Stimulated activated CD4-positive, alpha-beta T cell treated with anti-CD3 and anti-CD28 coated beads, Interleukin-4, amount 100 ng/mL, for 1 hour (primary cell): ENCODE measurements around the gene RNF183.
A peak's percentile ranks its signal among the peaks of the same experiment; 100 is the strongest.

Experiments
- DNase-seq: peaks from one replicate; pipeline ENCODE4 v3.0.0-alpha.2; 2020

Gene RNF183, protein sequence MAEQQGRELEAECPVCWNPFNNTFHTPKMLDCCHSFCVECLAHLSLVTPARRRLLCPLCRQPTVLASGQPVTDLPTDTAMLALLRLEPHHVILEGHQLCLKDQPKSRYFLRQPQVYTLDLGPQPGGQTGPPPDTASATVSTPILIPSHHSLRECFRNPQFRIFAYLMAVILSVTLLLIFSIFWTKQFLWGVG

DNA sequence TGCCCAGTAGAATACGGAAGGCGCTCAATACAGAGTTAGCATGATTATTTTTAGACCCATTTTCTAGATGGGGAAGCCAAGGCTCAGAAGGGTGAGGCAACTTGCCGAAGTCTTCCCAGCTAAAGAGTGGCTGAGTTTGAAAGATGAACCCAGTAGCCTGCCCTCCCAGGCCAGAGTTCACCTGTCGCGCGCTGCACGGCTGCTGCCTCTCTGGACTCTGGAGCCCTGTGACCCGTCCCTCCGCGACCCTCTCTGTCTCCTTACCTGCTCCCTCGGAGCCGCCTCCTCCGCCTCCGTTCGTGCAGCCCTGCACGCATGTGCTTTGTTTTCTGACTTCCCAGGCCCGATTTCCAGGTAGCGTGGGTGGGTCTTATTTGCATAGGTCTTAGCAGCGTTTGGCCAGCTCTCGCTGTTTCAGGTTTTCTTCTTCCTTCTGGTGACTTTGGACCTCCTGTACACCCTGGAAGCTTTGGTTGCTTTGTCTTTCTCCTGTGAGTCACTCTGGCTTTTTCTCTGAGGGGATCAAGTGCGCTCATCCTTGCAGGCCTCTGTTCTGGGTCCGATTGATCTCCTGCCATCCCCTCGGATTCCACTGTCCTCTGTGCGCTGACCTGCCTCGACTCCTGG lies at the start of gene RNF183:
Gene RNF183 (minus strand): TSS at position 585 of the 627 bp plus-strand sequence. CDS start 5,192 bp downstream, outside the sequence.
- DNase-seq: no peak

DNA sequence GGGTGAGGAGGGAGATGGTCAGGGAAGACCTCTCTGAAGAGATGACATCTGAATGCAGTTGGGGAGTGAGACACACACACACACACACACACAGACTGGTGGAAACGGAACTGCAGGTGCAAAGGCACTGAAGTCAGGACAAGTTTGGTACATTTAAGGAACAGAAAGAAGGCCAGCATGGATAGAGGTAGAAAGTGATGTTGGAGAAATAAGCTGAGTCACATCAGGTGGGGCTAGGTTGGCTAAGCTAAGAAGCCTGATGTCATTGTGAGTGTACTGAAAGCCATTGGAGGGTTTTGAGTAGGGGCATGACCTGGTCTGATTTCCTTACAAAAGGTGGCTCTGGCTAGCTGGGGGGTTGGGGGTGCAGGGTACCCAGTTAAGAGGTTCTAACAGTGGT lies 49.2 kb upstream of the RNF183 start:
- DNase-seq: no peak

DNA sequence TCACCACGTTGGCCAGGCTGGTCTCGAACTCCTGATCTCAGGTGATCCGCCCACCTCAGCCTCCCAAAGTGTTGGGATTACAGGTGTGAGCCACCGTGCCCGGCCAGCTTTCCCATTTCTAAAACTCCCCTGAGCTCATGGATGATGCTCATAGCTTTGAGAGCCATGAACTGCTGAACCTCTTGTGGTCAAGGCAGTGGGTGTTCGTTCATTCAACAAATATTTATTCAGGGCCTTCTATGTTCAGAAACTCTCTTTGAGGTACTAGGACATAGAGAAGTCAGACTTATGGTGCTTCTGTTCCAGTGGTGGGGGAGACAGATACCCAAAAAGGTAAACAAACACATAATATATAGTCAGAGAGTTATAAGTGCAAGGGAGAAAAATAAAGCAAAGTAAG lies 48.8 kb upstream of the RNF183 start:
- DNase-seq: no peak

DNA sequence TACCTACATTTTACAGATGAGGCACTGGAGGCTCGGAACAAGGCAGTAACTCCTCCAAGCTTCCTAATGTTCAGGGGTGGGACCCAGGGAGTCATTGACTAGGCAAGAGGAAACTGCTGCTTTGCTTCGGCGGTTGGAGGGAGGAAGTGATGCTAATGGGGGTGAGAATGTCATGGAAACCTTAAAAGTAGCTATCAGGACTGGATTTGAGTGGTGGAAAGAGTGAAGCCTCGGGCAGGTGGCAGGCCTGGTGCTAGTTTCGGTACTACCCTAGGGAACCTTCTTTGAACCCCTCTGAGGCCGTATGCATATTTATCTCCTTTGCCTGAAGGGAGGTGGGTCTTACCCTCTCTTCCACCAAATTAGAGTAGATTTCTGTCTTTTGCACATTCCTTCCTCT lies 47.8 kb upstream of the RNF183 start:
- no peak for DNase-seq

DNA sequence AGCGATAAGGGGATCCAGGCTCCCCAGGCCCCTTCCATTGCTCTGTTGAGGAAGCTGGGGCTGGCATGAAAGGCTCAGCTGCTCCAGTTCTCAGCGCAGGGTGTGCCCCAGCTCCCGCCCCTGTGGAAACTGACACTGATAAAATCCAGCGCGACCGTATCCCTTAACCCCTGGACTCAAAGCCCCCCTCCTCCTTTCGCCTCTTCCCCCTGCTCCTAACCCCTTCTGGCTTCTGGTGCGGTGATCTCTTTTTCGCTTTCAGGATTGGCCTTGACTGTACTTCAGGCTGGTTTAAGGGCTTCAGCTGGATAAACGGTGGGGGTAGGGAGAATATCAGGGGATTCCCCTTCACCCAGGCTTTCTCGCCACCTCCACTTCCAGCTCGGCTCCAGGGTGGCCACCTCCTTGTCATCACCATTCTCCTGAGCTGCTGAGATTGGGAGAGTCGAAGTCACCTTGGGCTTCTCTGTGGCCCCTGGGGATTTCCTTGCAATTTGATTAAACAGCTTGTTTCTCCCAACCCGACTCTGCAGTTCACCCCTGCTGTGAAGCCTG lies 47.0 kb upstream of the RNF183 start:
- DNase-seq: no peak

DNA sequence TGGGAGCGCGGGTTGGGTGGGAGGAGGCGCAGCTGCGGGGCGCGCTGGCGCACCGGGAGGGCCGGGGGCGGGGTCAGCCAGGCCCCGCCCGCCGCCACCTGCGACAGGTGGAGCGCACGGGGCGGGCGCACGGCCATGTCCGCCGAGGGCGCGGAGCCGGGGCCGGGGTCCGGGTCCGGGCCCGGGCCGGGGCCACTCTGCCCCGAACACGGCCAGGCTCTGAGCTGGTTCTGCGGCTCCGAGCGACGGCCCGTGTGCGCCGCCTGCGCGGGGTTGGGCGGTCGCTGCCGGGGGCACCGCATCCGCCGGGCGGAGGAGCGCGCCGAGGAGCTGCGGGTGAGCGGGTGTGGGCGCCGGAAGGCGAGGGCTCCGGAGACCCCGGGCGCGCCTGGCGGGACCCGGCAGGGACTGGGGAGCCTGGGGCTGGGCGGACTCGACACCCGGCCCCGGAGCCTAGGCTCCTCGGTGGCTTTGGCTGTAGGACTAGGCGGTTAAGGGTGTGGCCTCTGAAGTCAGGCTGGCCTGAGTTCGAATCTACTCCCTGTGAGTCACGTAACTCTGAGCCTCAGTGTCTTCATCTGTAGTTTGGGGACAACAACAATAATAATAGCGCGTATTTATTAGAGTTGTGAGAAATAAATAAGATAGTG lies 46.4 kb upstream of the RNF183 start, which contains the start of gene BSPRY:
Gene BSPRY (plus strand): TSS at position 97 of the 650 bp plus-strand sequence. CDS start 39 bp downstream, at position 136.
- no peak for DNase-seq

DNA sequence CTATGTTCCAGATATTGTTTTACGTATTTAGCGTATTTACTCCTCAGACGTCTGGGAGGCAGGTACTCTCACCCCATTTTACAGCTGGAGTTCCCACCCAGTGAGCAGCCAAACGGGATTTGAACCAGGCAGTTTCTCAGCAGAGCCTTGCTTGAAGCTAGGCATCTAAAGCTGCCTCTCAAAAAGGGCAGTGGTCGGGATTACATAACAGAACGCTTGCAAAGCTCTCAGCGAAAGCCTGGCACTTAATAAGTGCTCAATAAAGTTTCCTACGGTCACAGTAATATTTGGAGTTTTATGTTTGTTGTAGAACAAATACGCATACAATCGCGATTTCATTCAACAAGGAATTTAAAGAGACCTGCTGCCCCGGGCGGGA lies 45.9 kb upstream of the RNF183 start:
- no peak for DNase-seq

DNA sequence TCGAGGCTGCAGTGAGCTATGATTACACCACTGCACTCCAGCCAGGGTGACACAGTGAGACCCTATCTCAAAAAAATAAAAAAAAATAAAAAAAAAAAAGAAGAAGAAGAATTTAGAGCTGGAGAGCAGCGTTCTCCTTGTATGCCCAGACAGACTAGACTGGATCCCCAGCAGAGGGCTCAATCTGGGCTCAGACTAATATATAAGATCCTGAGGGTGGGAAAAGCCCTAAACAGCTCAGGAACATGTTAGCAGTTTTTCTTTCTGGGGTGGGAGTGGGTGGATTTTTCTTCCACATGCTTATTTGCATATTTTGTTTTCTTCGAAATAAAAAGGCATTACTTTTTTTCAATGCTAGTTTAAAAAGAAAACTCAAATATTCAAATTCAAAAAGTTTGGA lies 45.3 kb upstream of the RNF183 start:
- DNase-seq: no peak

DNA sequence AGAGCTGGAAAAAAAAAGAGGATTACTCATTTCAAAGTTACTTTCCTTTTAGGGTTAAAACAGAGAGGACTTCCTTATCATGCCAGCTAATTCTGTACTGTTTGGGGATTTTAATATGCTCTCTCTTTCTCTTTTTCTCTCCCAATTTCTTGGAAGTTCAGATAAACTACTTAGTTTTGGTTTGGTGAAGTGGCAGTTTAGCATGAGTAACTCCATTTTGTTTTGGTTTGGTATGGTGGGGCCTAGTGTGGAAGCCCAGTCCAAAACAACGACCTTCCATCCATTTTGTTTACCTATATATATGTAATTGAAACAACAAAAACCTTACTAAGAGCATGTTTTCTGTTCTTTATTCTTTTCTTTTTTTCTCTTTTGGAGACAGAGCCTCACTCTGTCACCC lies 42.5 kb upstream of the RNF183 start:
- no peak for DNase-seq

DNA sequence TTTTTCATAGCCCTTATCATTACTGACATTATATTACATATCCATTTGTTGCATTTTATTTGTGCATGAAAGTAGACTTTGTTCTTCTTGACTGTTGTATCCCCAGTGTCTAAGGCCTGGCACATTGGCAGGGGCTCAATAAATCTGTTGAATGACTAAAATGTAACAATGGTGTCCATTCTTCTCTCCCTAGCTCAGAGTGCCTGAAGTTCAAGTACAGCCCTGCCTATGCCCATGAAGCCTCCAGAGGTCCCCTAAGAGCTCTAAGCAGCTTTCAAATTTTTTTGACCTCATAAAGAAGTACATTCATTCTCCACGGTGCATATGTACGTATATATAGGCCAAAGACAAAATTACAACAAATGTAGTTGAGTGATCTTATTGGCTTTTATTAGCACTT lies 42.0 kb upstream of the RNF183 start:
- DNase-seq: no peak

DNA sequence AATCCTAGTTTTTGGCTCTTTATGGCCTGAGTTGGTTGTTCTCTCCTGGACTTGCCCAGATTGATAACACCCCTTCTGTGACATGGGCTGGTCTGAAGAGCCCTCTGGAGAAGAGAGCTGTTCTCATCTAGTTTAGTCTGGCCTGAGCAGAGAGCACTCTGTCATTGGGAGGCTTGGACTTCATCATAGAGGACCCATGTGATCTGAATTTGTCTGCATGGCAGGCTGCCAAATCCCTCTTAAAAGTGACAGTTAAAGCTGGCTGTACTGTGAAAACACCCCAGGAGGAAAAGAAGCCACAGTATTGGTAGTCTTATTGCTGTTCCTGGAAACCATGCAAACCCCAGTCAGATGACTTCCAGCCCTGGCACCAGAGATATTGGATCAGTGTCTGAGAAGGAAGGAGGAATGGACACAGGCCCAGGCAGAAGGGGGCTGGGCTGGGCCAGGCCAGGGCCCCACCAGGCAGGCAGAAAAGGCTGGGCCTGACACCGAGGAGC lies 40.6 kb upstream of the RNF183 start:
- DNase-seq: no peak

DNA sequence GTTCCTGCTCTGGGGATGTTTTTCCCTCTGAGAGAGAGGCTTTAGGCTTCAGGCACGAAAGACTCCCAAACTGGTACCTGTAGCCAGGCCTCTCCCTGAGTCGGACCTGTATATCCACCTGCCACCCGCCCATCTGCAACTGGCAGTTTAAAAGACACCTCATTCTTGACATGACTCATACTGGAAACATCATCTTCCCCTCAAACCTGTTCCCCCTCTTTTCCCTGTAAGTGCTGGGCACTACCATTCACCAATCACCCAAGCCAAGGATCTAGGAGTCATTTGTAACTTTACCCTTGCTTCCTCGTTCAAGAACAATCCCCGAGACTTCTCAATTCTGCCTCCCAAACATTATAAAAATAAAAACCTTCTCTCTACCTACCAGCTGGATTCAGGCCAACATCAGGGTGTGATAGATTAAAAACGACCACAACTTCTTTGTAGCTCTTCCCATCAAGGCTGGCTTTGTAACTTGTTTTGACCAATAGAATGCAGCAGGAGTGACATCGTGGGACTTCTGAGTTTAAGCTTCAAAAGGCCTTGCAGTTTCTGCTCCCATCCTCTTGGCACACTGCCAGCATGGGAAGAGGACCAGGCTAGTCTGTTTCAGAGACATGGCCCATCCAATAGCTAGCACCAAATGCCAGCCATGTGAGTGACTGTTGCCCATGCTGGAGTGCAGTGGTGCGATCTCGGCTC lies 38.7 kb upstream of the RNF183 start:
- no peak for DNase-seq

DNA sequence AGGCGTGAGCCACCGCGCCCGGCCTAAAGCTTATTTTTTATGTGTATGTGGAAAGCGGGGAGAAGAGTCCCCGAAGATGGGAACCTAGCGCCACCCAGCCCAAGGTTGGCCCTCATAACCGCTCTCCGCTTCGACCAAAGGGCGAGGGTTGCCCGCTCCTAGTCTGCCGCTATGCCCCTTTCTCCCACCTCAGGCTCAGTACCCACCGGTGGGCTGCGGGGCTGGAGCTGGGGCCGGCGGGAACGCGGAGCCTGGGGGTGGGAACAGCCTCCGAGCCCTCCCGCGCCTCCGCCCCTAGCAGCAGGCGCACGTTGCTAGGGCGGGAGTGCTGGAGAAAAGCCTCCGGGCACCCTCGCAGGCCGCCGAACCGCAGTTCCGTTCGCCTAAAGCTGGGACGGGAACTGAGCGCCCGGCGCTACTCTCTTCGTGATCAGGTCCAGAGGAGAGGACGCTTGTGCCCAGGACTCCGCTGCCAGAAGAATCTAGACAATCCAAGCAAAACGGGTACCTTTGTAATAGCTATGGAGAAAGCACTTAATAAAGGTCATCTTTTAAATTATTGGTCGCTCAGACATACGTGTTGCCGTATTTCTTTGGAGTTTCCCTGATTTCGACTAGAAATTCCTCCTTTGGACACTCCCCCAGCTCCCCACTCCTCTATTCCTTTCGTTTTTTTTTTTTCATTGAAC lies 37.0 kb upstream of the RNF183 start, which contains the start of gene WDR31:
Gene WDR31 (minus strand): TSS at position 265 of the 689 bp plus-strand sequence. CDS start 8,253 bp downstream, outside the sequence.
- peak; percentile 82 for DNase-seq

DNA sequence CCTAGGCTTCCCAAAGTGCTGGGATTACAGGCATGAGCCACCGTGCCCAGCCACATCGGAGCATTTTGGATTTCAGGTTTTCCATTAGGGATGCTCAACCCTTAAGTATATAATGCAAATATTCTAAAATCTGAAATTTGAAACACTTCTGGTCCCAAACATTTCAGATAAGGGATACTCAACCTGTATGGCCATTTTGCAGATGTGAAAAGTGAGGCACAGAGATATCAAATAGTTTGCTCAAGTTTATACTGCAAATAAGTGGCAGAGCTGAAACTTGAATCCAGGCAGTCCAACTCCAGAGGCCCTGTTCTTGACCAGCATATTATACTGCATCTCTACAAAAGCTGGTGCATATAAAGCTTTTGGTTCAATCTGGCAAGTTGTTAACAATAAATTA lies 34.5 kb upstream of the RNF183 start:
- no peak for DNase-seq

DNA sequence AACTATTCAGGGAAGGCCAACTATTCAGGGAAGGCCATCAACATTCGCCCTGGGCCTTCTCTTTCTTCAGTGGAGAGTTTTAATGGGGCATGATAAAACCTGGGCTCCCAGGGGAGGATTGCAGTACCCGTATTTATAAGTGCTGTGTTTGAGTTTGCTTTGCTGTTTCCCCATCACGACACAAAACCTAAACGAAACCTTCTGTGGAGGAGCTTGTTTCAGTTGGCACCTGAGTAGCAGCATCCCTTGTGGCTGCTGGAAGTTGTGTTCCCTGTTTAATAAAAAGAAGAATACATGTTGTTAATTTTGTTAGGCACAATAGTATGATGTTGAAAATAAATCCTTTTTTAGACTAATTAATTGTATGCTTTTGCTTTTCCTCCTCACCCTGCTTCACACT lies 28.6 kb upstream of the RNF183 start:
- DNase-seq: no peak

DNA sequence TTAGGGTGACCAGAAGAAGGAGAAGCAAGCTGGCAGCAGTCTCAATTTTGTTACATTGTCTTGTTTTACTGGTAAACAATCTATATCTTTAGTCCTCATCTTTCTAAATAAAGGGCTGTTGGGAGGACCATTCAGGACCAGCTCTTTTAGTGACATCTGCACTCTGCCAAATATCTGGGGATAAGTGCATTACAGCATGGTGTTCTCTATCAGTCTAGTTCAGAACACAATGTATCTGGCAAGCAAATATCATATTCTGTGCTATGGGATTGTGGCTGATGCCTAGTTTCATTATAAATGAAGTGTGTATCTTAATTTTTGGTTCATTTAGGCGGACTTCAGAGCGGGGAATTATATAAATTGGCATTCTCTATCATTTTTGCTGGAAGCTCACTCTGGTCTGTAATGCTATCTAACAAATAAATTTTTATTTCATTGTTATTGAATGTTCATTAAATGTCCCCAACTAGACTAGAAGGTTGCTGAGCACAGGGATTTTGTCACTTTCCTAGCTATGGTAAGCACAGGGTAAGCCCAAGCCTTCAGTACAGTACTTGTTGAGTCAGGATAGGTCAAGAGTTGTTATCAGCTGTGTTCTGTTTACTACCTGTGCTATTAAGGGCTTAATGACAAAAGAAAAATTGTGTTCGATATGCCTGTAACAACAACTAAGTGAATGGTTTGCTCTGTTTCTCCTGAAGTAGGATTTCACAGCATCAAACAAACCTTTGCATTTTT lies 25.0 kb upstream of the RNF183 start:
- DNase-seq: no peak

DNA sequence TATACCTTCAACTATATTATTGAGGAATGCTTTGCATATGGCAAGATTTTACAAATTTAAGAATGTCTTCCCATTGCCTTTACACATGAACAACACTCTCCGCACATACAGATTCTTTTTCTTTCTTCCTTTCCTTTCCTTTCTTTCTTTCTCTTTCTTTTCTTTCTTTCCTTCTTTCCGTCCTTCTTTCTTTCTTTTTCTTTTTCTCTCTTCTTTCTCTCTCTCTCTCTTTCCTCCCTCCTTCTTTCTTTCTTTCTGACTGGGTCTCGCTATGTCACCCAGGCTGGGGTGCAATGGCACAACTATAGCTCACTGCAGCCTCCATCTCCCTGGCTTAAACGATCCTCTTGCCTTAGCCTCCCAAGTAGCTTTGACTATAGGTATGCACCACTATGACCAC lies 23.1 kb upstream of the RNF183 start:
- DNase-seq: no peak

DNA sequence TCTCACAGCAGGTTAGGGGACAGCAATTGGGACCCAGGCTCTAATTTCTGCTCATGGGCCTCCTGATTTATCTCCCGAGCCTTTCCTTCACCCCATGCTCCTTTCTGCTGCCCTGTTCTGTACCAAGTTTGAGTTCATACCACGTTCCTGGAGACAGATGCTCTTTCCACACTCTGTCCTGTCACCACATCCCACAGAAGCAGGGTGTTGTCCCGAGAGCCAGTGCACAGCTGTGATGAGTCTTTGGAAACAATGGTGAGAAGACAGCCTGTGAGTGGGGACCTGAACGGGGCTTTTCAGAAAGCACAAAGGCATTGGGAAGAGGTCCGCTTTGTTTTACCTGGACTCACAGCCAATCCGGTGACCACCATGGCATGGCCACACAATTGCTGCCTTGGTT lies 19.5 kb upstream of the RNF183 start:
- DNase-seq: no peak

DNA sequence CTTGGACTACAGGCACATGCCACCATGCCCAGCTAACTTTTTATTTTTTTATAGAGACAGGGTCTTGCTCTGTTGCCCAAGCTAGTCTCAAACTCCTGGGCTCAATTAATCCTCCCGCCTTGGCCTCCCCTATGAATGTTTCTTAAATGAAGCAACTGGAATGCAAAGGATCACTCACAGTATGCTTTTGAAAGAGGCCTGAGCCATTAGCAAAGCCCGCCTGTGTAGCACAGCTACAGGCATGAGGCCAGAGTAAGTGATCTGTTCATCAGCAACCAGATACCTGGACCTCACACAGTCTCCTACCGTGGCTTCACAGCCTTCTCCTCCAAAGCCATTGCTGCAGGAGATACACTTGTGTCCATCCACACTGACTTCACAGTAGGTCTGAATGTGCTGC lies 16.9 kb upstream of the RNF183 start:
- DNase-seq: no peak

DNA sequence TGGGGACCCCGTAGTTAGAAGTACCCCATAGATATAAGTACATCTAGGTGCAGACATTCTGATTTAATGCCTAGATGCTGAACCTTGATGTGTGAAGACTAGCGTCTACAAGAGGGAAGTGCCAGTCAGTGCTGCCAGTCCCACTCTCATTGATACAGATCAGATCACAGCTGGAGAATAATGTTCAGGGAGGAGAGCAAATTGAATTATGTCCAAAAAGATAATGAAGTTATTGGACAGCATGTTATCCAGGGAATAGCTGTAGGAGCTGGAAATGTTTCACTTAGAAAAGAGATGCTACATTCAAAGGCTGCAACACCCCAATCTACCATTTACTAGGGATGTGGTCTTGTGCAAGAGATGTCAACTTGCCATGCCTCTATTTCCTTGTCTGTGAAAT lies 15.9 kb upstream of the RNF183 start:
- DNase-seq: no peak

DNA sequence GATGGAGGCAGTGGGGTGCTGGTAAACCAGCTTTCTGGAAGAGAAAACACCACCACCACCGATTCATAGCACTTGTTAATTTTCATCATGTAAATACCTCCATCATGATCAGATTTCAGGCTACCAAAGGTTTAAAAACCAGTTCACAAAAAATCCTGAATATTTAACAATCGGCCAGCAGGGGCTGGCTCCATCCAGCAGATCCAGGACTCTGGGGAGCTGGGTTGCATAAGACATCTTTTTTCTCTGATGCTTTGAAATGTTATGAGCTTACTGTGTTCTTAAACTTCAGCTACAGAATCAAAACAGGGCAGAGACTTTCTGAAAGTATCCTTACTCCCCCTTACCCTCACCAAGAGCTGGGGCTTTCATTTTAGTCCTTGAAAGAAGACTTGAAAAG lies 14.6 kb upstream of the RNF183 start:
- DNase-seq: no peak

DNA sequence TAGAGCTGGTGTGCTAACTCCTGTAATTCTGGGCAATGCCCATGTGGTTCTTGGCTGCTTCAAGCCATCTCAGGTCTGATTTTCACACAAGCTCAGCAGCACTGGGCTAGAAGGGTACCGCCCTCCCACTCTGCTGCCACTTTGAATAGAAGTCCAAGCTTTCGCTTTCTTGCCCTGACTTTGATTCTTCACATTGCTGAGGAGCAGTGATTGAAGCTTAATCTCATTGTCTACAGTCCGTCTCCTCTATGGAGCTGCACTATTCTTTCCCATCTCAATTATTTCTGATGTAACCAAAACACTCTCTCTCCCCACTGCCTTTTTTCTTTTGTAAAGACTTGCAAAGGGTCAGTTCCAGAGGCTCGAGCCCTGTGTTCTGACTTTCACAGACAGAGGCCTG lies 12.9 kb upstream of the RNF183 start:
- DNase-seq: no peak
